SK-N-SH treated with all-trans-retinoic acid at 6 μM for 48 hours (cell line): Measurements from ENCODE around the gene USP43.
"Not testable (repeated sequence)": the region's sequence is repeated elsewhere in the genome, so short reads cannot be mapped to it uniquely, and the experiment has no call there.

Experiments used
- CSDC2 ChIP-seq: fragments of 250-450 bp; sonication (Bioruptor Pico); IDR thresholded peaks from 2 replicates; pipeline ENCODE4 v1.5.0; 2020; ENCODE audit warnings: mild to moderate bottlenecking, moderate library complexity
- GLIS3 ChIP-seq: fragments of 250-450 bp; sonication (Bioruptor Pico); IDR thresholded peaks from 2 replicates; pipeline ENCODE4 v1.5.0; 2020; ENCODE audit warnings: mild to moderate bottlenecking, moderate library complexity
- OSR1 ChIP-seq: fragments of 250-450 bp; sonication (Bioruptor Pico); IDR thresholded peaks from 2 replicates; pipeline ENCODE4 v1.8.0; 2022; ENCODE audit warnings: moderate library complexity, mild to moderate bottlenecking, inconsistent platforms
- PPARA ChIP-seq: fragments of 250-450 bp; sonication (Bioruptor Pico); IDR thresholded peaks from 2 replicates; pipeline ENCODE4 v1.5.0; 2020; ENCODE audit warnings: mild to moderate bottlenecking, borderline replicate concordance
- SNAI2 ChIP-seq: fragments of 250-450 bp; sonication (Bioruptor Pico); IDR thresholded peaks from 2 replicates; pipeline ENCODE4 v1.5.0; 2020; ENCODE audit warnings: mild to moderate bottlenecking, moderate library complexity
- ZFP3 ChIP-seq: fragments of 250-450 bp; sonication (Bioruptor Pico); IDR thresholded peaks from 2 replicates; pipeline ENCODE4 v1.5.0; 2020; ENCODE audit warnings: mild to moderate bottlenecking, moderate library complexity
- TF ChIP-seq, protein P1 (sequence below): fragments of 250-450 bp; sonication (Bioruptor Pico); IDR thresholded peaks from 2 replicates; pipeline ENCODE4 v1.8.0; 2020; ENCODE audit warnings: mild to moderate bottlenecking, moderate library complexity, borderline replicate concordance
- TF ChIP-seq, protein P2 (sequence below): fragments of 250-450 bp; sonication (Bioruptor Pico); IDR thresholded peaks from 2 replicates; pipeline ENCODE4 v1.5.1; 2021; ENCODE audit warnings: mild to moderate bottlenecking, moderate library complexity
- TF ChIP-seq, protein P3 (sequence below): fragments of 250-450 bp; sonication (Bioruptor Pico); IDR thresholded peaks from 2 replicates; pipeline ENCODE4 v1.5.1; 2020; ENCODE audit warnings: low read depth, mild to moderate bottlenecking, moderate library complexity

DNA sequence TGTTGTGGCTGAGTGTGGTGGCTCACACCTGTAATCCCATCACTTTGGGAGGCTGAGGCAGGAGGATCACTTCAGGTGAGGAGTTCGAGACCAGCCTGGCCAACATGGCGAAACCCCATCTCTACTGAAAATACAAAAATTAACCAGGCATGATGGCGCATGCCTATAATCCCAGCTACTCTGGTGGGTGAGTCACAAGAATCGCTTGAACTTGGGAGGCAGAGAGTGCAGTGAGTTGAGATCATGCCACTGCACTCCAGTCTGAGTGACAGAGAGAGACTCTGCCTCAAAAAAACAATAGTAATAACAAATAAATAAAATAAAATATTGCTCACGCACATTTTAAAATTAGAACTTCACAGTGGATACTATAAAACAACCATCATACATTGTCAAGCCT is 38.3 kb upstream of the USP43 start:
- TF ChIP-seq OSR1 (CRISPR knock-in tag); ZFP3; GLIS3 (CRISPR knock-in tag); CSDC2 (CRISPR knock-in tag); SNAI2; PPARA (CRISPR knock-in tag): not testable (repeated sequence)
- TF ChIP-seq, protein P1, sequence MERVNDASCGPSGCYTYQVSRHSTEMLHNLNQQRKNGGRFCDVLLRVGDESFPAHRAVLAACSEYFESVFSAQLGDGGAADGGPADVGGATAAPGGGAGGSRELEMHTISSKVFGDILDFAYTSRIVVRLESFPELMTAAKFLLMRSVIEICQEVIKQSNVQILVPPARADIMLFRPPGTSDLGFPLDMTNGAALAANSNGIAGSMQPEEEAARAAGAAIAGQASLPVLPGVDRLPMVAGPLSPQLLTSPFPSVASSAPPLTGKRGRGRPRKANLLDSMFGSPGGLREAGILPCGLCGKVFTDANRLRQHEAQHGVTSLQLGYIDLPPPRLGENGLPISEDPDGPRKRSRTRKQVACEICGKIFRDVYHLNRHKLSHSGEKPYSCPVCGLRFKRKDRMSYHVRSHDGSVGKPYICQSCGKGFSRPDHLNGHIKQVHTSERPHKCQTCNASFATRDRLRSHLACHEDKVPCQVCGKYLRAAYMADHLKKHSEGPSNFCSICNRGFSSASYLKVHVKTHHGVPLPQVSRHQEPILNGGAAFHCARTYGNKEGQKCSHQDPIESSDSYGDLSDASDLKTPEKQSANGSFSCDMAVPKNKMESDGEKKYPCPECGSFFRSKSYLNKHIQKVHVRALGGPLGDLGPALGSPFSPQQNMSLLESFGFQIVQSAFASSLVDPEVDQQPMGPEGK (CRISPR knock-in tag) = not testable (repeated sequence)
- TF ChIP-seq, protein P2, sequence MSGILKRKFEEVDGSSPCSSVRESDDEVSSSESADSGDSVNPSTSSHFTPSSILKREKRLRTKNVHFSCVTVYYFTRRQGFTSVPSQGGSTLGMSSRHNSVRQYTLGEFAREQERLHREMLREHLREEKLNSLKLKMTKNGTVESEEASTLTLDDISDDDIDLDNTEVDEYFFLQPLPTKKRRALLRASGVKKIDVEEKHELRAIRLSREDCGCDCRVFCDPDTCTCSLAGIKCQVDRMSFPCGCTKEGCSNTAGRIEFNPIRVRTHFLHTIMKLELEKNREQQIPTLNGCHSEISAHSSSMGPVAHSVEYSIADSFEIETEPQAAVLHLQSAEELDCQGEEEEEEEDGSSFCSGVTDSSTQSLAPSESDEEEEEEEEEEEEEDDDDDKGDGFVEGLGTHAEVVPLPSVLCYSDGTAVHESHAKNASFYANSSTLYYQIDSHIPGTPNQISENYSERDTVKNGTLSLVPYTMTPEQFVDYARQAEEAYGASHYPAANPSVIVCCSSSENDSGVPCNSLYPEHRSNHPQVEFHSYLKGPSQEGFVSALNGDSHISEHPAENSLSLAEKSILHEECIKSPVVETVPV (CRISPR knock-in tag) = not testable (repeated sequence)
- TF ChIP-seq, protein P3, sequence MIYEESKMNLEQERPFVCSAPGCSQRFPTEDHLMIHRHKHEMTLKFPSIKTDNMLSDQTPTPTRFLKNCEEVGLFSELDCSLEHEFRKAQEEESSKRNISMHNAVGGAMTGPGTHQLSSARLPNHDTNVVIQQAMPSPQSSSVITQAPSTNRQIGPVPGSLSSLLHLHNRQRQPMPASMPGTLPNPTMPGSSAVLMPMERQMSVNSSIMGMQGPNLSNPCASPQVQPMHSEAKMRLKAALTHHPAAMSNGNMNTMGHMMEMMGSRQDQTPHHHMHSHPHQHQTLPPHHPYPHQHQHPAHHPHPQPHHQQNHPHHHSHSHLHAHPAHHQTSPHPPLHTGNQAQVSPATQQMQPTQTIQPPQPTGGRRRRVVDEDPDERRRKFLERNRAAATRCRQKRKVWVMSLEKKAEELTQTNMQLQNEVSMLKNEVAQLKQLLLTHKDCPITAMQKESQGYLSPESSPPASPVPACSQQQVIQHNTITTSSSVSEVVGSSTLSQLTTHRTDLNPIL (CRISPR knock-in tag) = not testable (repeated sequence)
